ENCODE data around the gene FOXL1.

Gene FOXL1

GRCh38 chr16:86549893-86550190, 28.5 kb upstream of the FOXL1 start:
- Histone ChIP-seq H3K27me3 (ENCODE audit: insufficient read depth, low read length) (no peaks in the 10 kb centered on the region), H3K4me3 (ENCODE audit: low read depth, low read length) (no peak overlapping the region), H3K36me3 (ENCODE audit: insufficient read depth, low read length) (peaks cover 15% of the 10 kb centered on the region; the same call in 1 of the 2 replicates), H3K4me1 (ENCODE audit: control insufficient read depth, insufficient read depth, low read length, unreplicated experiment) (peaks cover 5% of the 10 kb centered on the region), H3K79me2 (ENCODE audit: control insufficient read depth, insufficient read depth, low read length, unreplicated experiment) (peaks cover 10% of the 10 kb centered on the region), H3K27ac (ENCODE audit: low read depth, low read length) (no peak overlapping the region), H2AFZ (ENCODE audit: low read length, unreplicated experiment) (no peak overlapping the region)

GRCh38 chr16:86550281-86550680, 28.1 kb upstream of the FOXL1 start:
- Histone ChIP-seq H3K27me3 (ENCODE audit: insufficient read depth, low read length) (no peaks in the 10 kb centered on the region), H3K27ac (ENCODE audit: low read depth, low read length) (no peak overlapping the region), H3K79me2 (ENCODE audit: control insufficient read depth, insufficient read depth, low read length, unreplicated experiment) (peaks cover 11% of the 10 kb centered on the region), H3K36me3 (ENCODE audit: insufficient read depth, low read length) (peaks cover 15% of the 10 kb centered on the region; the same call in 1 of the 2 replicates), H3K4me1 (ENCODE audit: control insufficient read depth, insufficient read depth, low read length, unreplicated experiment) (peaks cover 5% of the 10 kb centered on the region), H3K4me3 (ENCODE audit: low read depth, low read length) (no peak overlapping the region), H2AFZ (ENCODE audit: low read length, unreplicated experiment) (no peak overlapping the region)

DNA sequence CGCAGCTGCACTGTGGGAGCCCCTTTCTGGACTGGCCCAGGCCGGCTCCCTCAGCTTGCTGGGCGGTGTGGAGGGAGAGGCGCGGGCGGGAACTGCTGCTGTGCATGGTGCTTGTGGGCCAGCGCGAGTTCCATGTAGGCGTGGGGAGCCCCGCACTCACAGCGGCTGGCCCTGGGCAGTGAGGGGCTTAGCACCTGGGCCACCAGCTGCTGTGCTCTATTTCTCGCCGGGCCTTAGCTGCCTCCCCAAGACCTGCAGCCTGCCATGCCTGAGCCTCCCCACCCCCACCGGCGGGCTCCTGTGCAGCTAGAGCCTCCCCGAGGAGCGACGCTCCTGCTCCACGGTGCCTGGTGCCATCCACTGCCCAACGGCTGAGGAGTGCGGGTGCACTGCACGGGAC, 25.0 kb upstream of the FOXL1 start:
- Histone ChIP-seq H3K27ac (ENCODE audit: low read depth, low read length) (no peak overlapping the region), H3K4me3 (ENCODE audit: low read depth, low read length) (no peak overlapping the region), H3K36me3 (ENCODE audit: insufficient read depth, low read length) (peaks cover 15% of the 10 kb centered on the region; the same call in 1 of the 2 replicates), H3K27me3 (ENCODE audit: insufficient read depth, low read length) (no peaks in the 10 kb centered on the region), H3K4me1 (ENCODE audit: control insufficient read depth, insufficient read depth, low read length, unreplicated experiment) (peaks cover 13% of the 10 kb centered on the region), H3K79me2 (ENCODE audit: control insufficient read depth, insufficient read depth, low read length, unreplicated experiment) (peaks cover 11% of the 10 kb centered on the region), H2AFZ (ENCODE audit: low read length, unreplicated experiment) (no peak overlapping the region)

DNA sequence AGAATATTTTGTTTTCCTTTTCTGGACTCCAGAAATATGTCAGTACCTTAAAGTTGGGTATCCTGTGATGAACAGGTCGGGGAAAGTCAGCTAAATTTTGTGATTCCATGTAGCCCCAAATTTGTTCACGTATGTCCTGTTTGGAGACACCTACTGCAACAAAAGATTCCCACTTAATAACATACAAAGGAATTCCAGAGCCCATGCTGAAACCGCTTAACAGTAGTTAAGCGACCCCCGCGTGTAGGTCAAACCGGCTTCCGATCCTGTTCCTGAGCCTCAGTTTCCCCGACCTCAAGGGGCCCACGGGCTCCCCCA, 23.8 kb upstream of the FOXL1 start:
- peaks cover 15% of the 10 kb centered on the region; the same call in 1 of the 2 replicates for H3K36me3 ChIP-seq (ENCODE audit: insufficient read depth, low read length)
- H3K4me3 ChIP-seq (ENCODE audit: low read depth, low read length), result peak overlapping the region; percentile 82
- peak overlapping the region; percentile 32; the same call in 1 of the 2 replicates for H3K27ac ChIP-seq (ENCODE audit: low read depth, low read length)
- H3K79me2 ChIP-seq (ENCODE audit: control insufficient read depth, insufficient read depth, low read length, unreplicated experiment), result peaks cover 11% of the 10 kb centered on the region
- no peaks in the 10 kb centered on the region for H3K27me3 ChIP-seq (ENCODE audit: insufficient read depth, low read length)
- peaks cover 13% of the 10 kb centered on the region for H3K4me1 ChIP-seq (ENCODE audit: control insufficient read depth, insufficient read depth, low read length, unreplicated experiment)
- H2AFZ ChIP-seq (ENCODE audit: low read length, unreplicated experiment), result peak overlapping the region; percentile 90

DNA sequence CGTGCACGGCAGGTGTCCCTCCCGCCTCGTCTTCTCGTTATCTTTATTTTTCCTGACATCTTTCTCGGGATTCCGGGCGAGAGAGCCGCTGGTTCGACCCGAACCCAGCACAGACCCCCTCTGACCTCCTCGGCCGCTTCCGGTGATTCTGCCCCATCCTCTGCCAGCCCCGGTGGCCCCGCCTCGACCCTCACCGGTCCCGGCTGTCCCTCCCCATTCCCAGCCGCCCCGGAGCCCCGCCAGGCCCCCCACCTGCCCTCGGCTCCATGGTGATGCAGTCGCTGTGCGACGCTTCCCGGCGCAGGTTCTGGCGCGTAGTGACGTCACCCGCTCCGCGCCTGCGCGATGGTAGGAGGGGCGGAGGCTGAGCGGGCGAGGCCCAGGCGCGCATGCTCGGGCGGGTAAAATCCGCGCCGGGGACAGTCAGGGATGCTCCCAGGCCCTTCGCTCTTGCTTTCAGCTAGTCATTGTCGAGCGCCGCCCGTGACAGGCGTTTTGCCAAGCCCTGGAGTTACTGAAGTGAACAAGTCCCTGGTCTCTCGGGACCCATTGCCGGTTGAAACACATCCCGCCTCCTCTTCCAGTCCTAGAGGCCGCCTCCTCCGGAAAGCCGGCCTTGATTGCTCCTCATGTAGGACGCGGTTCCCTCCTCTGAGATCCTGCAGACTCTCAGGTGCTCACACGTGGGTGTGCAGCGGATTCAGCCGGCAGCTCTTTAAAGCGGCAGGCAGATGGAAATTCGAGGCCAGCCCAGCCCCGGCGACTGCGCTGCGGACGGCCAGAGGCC, 23.2 kb upstream of the FOXL1 start, which contains the start of gene MTHFSD:
MTHFSD (minus strand) TSS at position 319 of the 787 bp plus-strand sequence; CDS start at position 268, 51 bp downstream.
- Histone ChIP-seq H3K36me3 (ENCODE audit: insufficient read depth, low read length) (peaks cover 15% of the 10 kb centered on the region; the same call in 1 of the 2 replicates), H3K27me3 (ENCODE audit: insufficient read depth, low read length) (no peaks in the 10 kb centered on the region), H3K27ac (ENCODE audit: low read depth, low read length) (peak within 1 kb of the TSS; percentile 54; the same call in 1 of the 2 replicates), H3K79me2 (ENCODE audit: control insufficient read depth, insufficient read depth, low read length, unreplicated experiment) (peaks cover 11% of the 10 kb centered on the region), H3K4me1 (ENCODE audit: control insufficient read depth, insufficient read depth, low read length, unreplicated experiment) (peaks cover 13% of the 10 kb centered on the region), H3K4me3 (ENCODE audit: low read depth, low read length) (peak within 1 kb of the TSS; percentile 82), H2AFZ (ENCODE audit: low read length, unreplicated experiment) (peak within 1 kb of the TSS; percentile 90)

DNA sequence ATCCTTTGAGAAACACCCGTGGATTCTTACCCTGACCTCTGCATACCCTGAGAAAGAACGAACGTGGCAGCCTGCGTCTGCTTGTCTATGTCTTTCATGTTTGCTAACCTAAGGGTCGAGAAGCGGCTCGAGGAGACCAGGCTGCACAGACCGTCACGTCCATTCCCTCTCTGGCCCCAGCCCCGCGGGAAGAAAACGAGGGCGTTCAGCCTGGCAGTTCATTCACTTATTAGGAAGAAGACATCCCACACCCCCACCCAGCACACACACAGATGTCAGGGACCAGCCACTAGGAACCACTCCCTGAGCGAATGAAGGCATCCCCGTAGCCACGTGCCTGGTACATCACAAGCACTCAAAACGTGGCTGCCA, 22.7 kb upstream of the FOXL1 start:
- Histone ChIP-seq H3K27me3 (ENCODE audit: insufficient read depth, low read length) (no peaks in the 10 kb centered on the region), H3K36me3 (ENCODE audit: insufficient read depth, low read length) (0 out of 2 replicates have a peak, but pooled peaks cover 10% of the 10 kb centered on the region), H3K79me2 (ENCODE audit: control insufficient read depth, insufficient read depth, low read length, unreplicated experiment) (peaks cover 11% of the 10 kb centered on the region), H3K4me1 (ENCODE audit: control insufficient read depth, insufficient read depth, low read length, unreplicated experiment) (peaks cover 13% of the 10 kb centered on the region), H2AFZ (ENCODE audit: low read length, unreplicated experiment) (peak overlapping the region; percentile 4), H3K4me3 (ENCODE audit: low read depth, low read length) (peak overlapping the region; percentile 82), H3K27ac (ENCODE audit: low read depth, low read length) (peak overlapping the region; percentile 54; the same call in 1 of the 2 replicates)

- Histone ChIP-seq H3K27ac (ENCODE audit: low read depth, low read length) (no peak overlapping the region), H3K36me3 (ENCODE audit: insufficient read depth, low read length) (0 out of 2 replicates have a peak, but pooled peaks cover 6% of the 10 kb centered on the region), H2AFZ (ENCODE audit: low read length, unreplicated experiment) (no peak overlapping the region), H3K27me3 (ENCODE audit: insufficient read depth, low read length) (no peaks in the 10 kb centered on the region), H3K79me2 (ENCODE audit: control insufficient read depth, insufficient read depth, low read length, unreplicated experiment) (peaks cover 11% of the 10 kb centered on the region), H3K4me1 (ENCODE audit: control insufficient read depth, insufficient read depth, low read length, unreplicated experiment) (peaks cover 13% of the 10 kb centered on the region), H3K4me3 (ENCODE audit: low read depth, low read length) (no peak overlapping the region)
These were observed 21.8 kb upstream of the FOXL1 start for GRCh38 chr16:86556576-86556975.

DNA sequence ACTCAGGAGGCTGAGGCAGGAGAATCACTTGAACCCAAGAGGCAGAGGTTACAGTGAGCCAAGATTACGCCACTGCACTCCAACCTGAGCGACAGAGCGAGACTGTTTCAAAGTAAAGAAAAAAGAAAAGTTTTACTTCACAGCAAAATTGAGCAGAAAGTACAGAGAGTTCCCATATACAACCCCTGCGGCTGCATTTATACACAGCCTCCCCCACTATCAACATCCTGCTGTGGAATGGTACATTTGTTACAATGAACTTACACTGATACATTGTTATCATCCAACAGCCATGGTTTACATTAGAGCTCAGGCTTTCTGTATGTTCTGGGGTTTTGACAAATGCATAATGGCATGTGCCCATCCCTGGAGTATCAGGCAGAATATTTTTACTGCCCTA, 20.8 kb upstream of the FOXL1 start:
- Histone ChIP-seq H3K4me1 (ENCODE audit: control insufficient read depth, insufficient read depth, low read length, unreplicated experiment) (peaks cover 13% of the 10 kb centered on the region), H3K4me3 (ENCODE audit: low read depth, low read length) (no peak overlapping the region), H3K27ac (ENCODE audit: low read depth, low read length) (no peak overlapping the region), H3K79me2 (ENCODE audit: control insufficient read depth, insufficient read depth, low read length, unreplicated experiment) (peaks cover 11% of the 10 kb centered on the region), H3K36me3 (ENCODE audit: insufficient read depth, low read length) (0 out of 2 replicates have a peak, but pooled peaks cover 3% of the 10 kb centered on the region), H3K27me3 (ENCODE audit: insufficient read depth, low read length) (no peaks in the 10 kb centered on the region), H2AFZ (ENCODE audit: low read length, unreplicated experiment) (no peak overlapping the region)

- no peak overlapping the region for H3K27ac ChIP-seq (ENCODE audit: low read depth, low read length)
- H3K4me1 ChIP-seq (ENCODE audit: control insufficient read depth, insufficient read depth, low read length, unreplicated experiment), result peaks cover 17% of the 10 kb centered on the region
- no peaks in the 10 kb centered on the region for H3K27me3 ChIP-seq (ENCODE audit: insufficient read depth, low read length)
- peaks cover 11% of the 10 kb centered on the region for H3K79me2 ChIP-seq (ENCODE audit: control insufficient read depth, insufficient read depth, low read length, unreplicated experiment)
- H3K4me3 ChIP-seq (ENCODE audit: low read depth, low read length), result no peak overlapping the region
- no peak overlapping the region for H2AFZ ChIP-seq (ENCODE audit: low read length, unreplicated experiment)
- H3K36me3 ChIP-seq (ENCODE audit: insufficient read depth, low read length), result 0 out of 2 replicates have a peak, but pooled peaks cover 3% of the 10 kb centered on the region
These were observed 19.8 kb upstream of the FOXL1 start for GRCh38 chr16:86558355-86559193.

- Histone ChIP-seq H3K27me3 (ENCODE audit: insufficient read depth, low read length) (no peaks in the 10 kb centered on the region), H3K79me2 (ENCODE audit: control insufficient read depth, insufficient read depth, low read length, unreplicated experiment) (peaks cover 5% of the 10 kb centered on the region), H3K4me1 (ENCODE audit: control insufficient read depth, insufficient read depth, low read length, unreplicated experiment) (peaks cover 16% of the 10 kb centered on the region), H3K4me3 (ENCODE audit: low read depth, low read length) (no peak overlapping the region), H3K36me3 (ENCODE audit: insufficient read depth, low read length) (no peaks in the 10 kb centered on the region), H2AFZ (ENCODE audit: low read length, unreplicated experiment) (no peak overlapping the region), H3K27ac (ENCODE audit: low read depth, low read length) (no peak overlapping the region)
These were observed 18.5 kb upstream of the FOXL1 start for GRCh38 chr16:86559802-86560305.

All from ACC112 (cell line).